WI38 (cell line): ENCODE results near the gene INO80D.

Experiments used
- H3K4me3 ChIP-seq: 2 replicates; pipeline ENCODE4 v1.5.1; 2011; ENCODE audit warnings: low read depth, mild to moderate bottlenecking, control low read depth, low read length
- CTCF ChIP-seq: IDR thresholded peaks from 2 replicates; pipeline ENCODE4 v1.5.1; 2012; ENCODE audit warnings: low read depth, mild to moderate bottlenecking, control low read depth, low read length

The INO80D gene

GRCh38 chr2:206092297-206092696, 6.3 kb upstream of the INO80D start:
- no peak for TF ChIP-seq CTCF
- no peak overlapping the region for H3K4me3 ChIP-seq

GRCh38 chr2:206088248-206088647, 2.3 kb upstream of the INO80D start:
- no peak for TF ChIP-seq CTCF
- no peak overlapping the region for H3K4me3 ChIP-seq

- no peak for TF ChIP-seq CTCF
- peak overlapping the region; percentile 68 for H3K4me3 ChIP-seq
Measured at GRCh38 chr2:206086716-206087350, 859 bp upstream of the INO80D start.

GRCh38 chr2:206084870-206085741, 868 bp downstream of the INO80D start:
- no peak for TF ChIP-seq CTCF
- peak overlapping the region; percentile 68 for H3K4me3 ChIP-seq

GRCh38 chr2:206084439-206084869, 1.5 kb downstream of the INO80D start:
- TF ChIP-seq CTCF = no peak
- H3K4me3 ChIP-seq = peak overlapping the region; percentile 68

GRCh38 chr2:206083602-206084438, 2.2 kb downstream of the INO80D start:
- peak overlapping the region; percentile 68 for H3K4me3 ChIP-seq
- TF ChIP-seq CTCF = no peak
